ENCODE measurements around the gene EWSR1.

EWSR1 gene

GRCh38 chr22:29311464-29312217 is 43.6 kb downstream of the EWSR1 start:
- no peak for FAIRE-seq
- DNase-seq (ENCODE audit: insufficient read length, low spot score): no peak
- TF ChIP-seq, protein P1, sequence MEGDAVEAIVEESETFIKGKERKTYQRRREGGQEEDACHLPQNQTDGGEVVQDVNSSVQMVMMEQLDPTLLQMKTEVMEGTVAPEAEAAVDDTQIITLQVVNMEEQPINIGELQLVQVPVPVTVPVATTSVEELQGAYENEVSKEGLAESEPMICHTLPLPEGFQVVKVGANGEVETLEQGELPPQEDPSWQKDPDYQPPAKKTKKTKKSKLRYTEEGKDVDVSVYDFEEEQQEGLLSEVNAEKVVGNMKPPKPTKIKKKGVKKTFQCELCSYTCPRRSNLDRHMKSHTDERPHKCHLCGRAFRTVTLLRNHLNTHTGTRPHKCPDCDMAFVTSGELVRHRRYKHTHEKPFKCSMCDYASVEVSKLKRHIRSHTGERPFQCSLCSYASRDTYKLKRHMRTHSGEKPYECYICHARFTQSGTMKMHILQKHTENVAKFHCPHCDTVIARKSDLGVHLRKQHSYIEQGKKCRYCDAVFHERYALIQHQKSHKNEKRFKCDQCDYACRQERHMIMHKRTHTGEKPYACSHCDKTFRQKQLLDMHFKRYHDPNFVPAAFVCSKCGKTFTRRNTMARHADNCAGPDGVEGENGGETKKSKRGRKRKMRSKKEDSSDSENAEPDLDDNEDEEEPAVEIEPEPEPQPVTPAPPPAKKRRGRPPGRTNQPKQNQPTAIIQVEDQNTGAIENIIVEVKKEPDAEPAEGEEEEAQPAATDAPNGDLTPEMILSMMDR (IDR thresholded peaks at IDR 0.05; ENCODE audit: insufficient read depth, missing control alignments): no peak

- DNase-seq (ENCODE audit: insufficient read length, low spot score) (no peak), FAIRE-seq (no peak)
- TF ChIP-seq, protein P1 (IDR thresholded peaks at IDR 0.05; ENCODE audit: insufficient read depth, missing control alignments): no peak
Observed at GRCh38 chr22:29312218-29313125, 44.4 kb downstream of the EWSR1 start.

GRCh38 chr22:29313126-29313575 is 45.1 kb downstream of the EWSR1 start:
- DNase-seq (ENCODE audit: insufficient read length, low spot score) (no peak), FAIRE-seq (no peak)
- TF ChIP-seq, protein P1 (IDR thresholded peaks at IDR 0.05; ENCODE audit: insufficient read depth, missing control alignments): no peak

DNA sequence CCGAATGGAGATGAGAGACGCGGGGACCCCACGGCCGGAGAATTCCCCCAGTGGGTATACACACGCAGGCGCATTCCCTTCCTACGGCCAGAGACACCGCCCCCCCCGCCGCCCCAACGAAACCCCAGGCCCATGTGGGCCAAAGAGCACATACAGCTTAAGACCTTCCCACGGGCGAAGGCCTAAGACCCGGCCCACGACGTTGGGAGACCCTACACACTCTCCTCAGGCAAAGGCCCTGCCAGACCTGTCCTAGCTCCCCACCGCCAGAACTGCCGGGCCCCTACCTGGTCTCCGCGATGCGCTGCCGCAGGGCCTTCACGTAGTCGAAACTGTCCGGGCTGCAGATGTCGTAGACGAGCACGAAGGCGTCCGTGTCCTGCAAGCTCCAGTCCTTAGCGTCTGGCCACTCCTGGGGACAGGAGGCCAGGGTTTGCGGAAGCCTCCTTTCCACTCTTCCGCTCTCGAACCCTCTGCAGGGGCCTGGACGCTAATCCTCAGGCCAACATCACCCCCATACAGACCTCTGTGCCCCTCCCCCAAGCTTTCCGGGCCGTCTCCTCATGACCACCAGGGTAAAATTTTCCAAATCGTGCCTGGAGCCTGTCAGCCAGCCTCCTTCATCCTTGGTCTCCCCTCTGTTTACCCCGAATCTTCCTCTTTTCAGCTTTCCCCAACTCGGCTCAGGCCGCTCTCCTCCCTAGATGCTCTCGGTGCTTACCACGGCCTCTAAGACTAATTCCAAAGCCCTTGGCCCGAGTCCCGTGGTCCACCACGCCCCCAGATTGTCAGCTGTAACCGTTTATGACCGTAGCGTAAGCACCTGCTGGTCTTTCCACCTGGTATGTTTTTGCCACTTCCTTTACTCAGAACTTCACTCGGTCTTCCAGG is 45.8 kb downstream of the EWSR1 start:
- TF ChIP-seq, protein P1 (IDR thresholded peaks at IDR 0.05; ENCODE audit: insufficient read depth, missing control alignments): no peak
- FAIRE-seq (no peak), DNase-seq (ENCODE audit: insufficient read length, low spot score) (no peak)

- TF ChIP-seq, protein P1 (IDR thresholded peaks at IDR 0.05; ENCODE audit: insufficient read depth, missing control alignments): no peak
- DNase-seq (ENCODE audit: insufficient read length, low spot score) (no peak), FAIRE-seq (no peak)
Observed at GRCh38 chr22:29314537-29315285, 46.6 kb downstream of the EWSR1 start.

Data from D721Med (cell line).